SJCRH30 (cell line): Measurements from ENCODE around the gene SPDYE17. TPM values are rescaled to one million over a fixed set of nuclear protein-coding genes. Genes with fewer than 3 reads are reported as not detected.
"Not testable (repeated sequence)": the region's sequence is repeated elsewhere in the genome, so short reads cannot be mapped to it uniquely, and the experiment has no call there.

Experiments
- DNase-seq, 2 experiments: peaks; one replicate each; pipeline ENCODE4 v3.0.0-alpha.2; 2015 to 2020
- H3K27ac ChIP-seq: fragments of 250-450 bp; sonication (Bioruptor Pico); 2 replicates; pipeline ENCODE4 v1.5.1; 2020; ENCODE audit warnings: mild to moderate bottlenecking, moderate library complexity
- H3K27me3 ChIP-seq: fragments of 250-450 bp; sonication (Bioruptor Pico); 2 replicates; pipeline ENCODE4 v1.5.1; 2020; ENCODE audit warnings: mild to moderate bottlenecking, moderate library complexity
- H3K36me3 ChIP-seq: fragments of 250-450 bp; sonication (Bioruptor Pico); 2 replicates; pipeline ENCODE4 v1.5.1; 2020; ENCODE audit warnings: mild to moderate bottlenecking, moderate library complexity
- H3K4me1 ChIP-seq: fragments of 250-450 bp; sonication (Bioruptor Pico); 2 replicates; pipeline ENCODE4 v1.5.1; 2020; ENCODE audit warnings: mild to moderate bottlenecking, moderate library complexity
- H3K4me3 ChIP-seq: fragments of 250-450 bp; sonication (Bioruptor Pico); 2 replicates; pipeline ENCODE4 v1.5.1; 2020; ENCODE audit warnings: mild to moderate bottlenecking, moderate library complexity
- H3K9me3 ChIP-seq: fragments of 250-450 bp; sonication (Bioruptor Pico); replicated peaks from 2 replicates; pipeline ENCODE4 v1.5.1; 2020; ENCODE audit warnings: mild to moderate bottlenecking, moderate library complexity
- total RNA-seq: library from RNA; depleted of rRNA; stranded (reverse); fragments of >200 nt; shearing (Covaris generic); gene quantifications from 2 replicates; pipeline ENCODE4 v1.2.3, GENCODE V29; 2014

The SPDYE17 gene
- total RNA-seq, 1 experiment from 2014 or later = not detected

DNA sequence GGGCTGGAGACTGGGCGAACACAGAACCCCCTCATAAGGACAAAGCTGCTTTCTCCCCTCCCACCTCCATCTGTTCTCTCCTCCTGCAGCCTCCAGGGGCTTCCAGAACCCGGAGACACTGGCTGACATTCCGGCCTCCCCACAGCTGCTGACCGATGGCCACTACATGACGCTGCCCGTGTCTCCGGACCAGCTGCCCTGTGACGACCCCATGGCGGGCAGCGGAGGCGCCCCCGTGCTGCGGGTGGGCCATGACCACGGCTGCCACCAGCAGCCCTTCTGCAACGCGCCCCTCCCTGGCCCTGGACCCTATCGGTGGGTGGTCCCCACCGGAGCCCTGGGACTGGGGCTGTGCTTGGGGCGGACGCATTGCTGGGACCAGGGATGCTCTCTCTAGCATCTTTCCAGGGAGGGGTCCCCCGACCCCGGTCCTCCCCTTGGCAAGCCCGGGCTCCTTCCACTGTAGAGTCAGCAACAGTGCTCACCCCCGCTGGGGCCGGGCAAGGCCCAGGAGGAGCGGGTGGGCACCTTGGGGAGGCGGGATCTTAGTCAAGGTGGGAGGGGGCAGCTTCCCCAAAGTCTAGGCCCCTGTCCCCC is 26.6 kb downstream of the SPDYE17 start:
- not testable (repeated sequence) for H3K27me3 ChIP-seq, DNase-seq, H3K4me3 ChIP-seq, H3K36me3 ChIP-seq, H3K27ac ChIP-seq, H3K4me1 ChIP-seq, H3K9me3 ChIP-seq

DNA sequence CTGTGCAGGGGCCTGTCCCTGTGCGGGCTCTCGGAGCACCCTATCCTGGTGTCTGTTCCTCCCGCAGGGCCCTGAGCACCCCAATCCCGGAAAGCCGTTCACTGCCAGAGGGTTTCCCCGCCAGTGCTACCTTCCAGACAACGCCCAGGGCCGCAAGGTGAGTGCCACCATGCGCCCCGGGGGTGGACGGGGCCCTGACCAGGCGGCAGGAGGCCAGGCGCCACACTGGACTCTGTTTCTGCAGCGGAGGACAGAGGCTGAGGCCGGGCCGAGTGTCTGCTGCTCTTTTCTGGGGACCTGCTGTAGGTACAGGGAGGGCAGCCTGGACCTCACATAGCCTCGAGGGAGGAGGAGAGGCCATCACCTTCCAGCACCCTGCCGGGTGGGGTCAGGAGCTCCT is 28.0 kb downstream of the SPDYE17 start:
- H3K36me3 ChIP-seq, DNase-seq, H3K27ac ChIP-seq: not testable (repeated sequence)

GRCh38 chr7:77003241-77003640 is 28.9 kb downstream of the SPDYE17 start:
- not testable (repeated sequence) for H3K27ac ChIP-seq, DNase-seq, H3K4me1 ChIP-seq

More for the DNA sequence above, 28.0 kb downstream of the SPDYE17 start:
- not testable (repeated sequence) for H3K27me3 ChIP-seq, H3K4me1 ChIP-seq, H3K9me3 ChIP-seq, H3K4me3 ChIP-seq

DNA sequence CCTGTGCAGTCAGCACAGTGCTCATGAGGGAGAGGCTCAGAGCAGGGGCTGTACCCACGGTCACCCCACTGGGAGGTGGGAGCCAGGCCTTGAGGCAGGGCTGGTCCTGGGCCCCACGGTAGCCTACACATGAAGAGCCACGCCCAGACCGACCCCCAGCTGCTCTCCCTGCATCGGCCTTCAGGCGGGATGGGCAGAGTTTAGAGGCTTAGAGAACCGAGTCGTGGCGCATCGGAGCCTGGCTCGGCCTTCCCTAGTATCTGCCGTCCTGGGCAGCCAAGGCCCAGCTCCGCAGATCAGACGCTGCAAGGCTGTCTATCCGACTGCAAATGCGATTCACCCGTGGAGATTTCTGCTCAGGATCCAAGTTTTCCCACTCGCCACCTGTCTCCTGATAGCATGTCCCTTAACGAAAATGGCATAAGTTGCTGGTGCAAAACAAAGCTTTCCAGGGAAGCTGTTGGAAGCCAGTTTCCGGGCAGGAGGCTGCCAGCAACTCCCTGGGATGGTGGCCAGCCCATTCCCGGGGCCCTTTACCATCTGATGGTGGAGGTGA is 29.4 kb downstream of the SPDYE17 start:
- H3K36me3 ChIP-seq, H3K27me3 ChIP-seq, H3K4me1 ChIP-seq, H3K9me3 ChIP-seq, H3K4me3 ChIP-seq, DNase-seq, H3K27ac ChIP-seq: not testable (repeated sequence)

More at GRCh38 chr7:77003241-77003640, 28.9 kb downstream of the SPDYE17 start:
- H3K4me3 ChIP-seq, H3K9me3 ChIP-seq, H3K36me3 ChIP-seq, H3K27me3 ChIP-seq: not testable (repeated sequence)

GRCh38 chr7:77002104-77002503 is 30.1 kb downstream of the SPDYE17 start:
- H3K4me3 ChIP-seq, H3K36me3 ChIP-seq, H3K9me3 ChIP-seq, H3K27me3 ChIP-seq, DNase-seq, H3K27ac ChIP-seq, H3K4me1 ChIP-seq: not testable (repeated sequence)

DNA sequence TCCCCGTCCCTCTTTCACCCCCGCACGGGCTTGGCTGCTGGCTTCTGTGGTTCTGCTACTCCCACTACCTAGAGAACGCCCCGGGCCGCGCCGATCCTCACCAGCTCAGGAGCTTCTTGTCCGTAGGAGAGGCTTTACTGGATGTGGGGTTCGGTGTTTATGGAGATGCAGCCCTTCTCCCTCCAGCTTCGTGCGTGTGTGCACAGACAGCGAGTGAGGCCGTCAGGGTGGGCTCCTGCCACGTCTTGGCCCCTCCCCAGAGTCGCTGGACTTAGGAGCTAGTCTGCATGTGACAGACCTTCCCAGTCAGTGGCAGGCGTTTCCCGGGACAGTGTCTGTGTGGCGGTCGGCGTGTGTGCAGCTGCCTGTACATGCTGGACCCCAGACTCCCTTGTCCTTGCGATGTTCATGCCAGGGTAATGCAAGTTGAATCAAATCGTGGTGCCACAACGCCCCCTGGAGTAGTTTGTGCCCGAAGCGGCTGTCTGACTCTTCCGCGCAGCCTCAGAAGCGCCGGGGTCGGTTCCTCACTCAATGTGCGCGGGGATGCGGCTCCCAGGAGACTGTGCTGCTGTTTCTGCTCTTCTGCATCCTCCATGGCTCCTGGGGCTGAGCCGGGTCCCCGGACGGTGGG is 32.6 kb downstream of the SPDYE17 start:
- not testable (repeated sequence) for DNase-seq, H3K36me3 ChIP-seq, H3K4me3 ChIP-seq, H3K27me3 ChIP-seq, H3K9me3 ChIP-seq, H3K4me1 ChIP-seq, H3K27ac ChIP-seq

- not testable (repeated sequence) for H3K36me3 ChIP-seq, H3K9me3 ChIP-seq, H3K27ac ChIP-seq, H3K4me3 ChIP-seq, H3K27me3 ChIP-seq, H3K4me1 ChIP-seq
- DNase-seq = peak in 1 of 2 experiments; percentile 33
These were observed 33.3 kb downstream of the SPDYE17 start for GRCh38 chr7:76998764-76999450.

GRCh38 chr7:76998285-76998589 is 33.9 kb downstream of the SPDYE17 start:
- H3K27me3 ChIP-seq = no peaks in the 10 kb centered on the region
- no peak overlapping the region for H3K4me3 ChIP-seq
- no peaks in the 10 kb centered on the region for H3K36me3 ChIP-seq
- DNase-seq = no peak
- no peak overlapping the region for H3K27ac ChIP-seq
- no peaks in the 10 kb centered on the region for H3K4me1 ChIP-seq
- H3K9me3 ChIP-seq = no peaks in the 10 kb centered on the region

DNA sequence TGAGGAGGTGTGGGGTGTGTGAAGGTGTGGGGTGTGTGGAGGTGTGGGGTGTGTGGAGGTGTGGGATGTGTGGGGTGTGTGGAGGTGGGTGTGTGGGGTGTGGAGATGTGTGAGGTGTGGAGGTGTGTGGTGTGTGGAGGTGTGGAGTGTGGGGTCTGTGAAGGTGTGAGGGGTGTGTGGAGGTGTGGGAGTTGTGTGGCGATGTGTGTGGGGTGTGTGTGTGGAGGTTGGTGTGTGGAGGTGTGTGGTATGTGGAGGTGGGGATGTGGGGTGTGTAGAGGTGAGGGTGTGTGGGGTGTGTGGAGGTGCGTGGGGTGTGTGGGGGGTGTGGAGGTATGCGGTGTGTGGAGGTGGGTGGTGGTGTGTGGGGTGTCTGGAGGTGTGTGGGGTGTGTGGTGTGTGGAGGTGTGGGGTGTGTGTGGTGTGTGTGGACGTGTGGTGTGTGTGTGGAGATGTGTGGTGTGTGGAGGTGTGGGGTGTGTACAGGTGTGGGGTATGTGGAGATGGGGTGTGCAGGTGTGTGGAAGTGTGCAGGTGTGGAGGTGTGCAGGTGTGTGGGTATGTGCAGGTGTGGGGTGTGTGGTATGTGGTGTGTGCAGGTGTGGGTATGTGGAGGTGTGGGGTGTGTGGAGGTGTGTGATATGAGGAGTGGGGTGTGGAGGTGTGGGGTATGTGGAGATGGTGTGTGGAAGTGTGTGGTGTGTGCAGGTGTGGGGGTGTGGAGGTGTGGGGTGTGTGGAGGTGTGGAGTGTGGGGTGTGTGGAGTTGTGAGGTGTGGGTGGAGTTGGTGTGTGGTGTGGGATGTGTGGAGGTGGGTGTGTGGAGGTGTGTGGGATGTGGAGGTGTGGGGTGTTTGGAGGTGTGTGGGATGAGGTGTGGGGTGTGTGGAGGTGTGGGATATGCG is 34.5 kb downstream of the SPDYE17 start:
- Histone ChIP-seq H3K27ac (no peak overlapping the region), H3K4me3 (no peak overlapping the region), H3K4me1 (no peaks in the 10 kb centered on the region), H3K36me3 (no peaks in the 10 kb centered on the region), H3K27me3 (no peaks in the 10 kb centered on the region), H3K9me3 (no peaks in the 10 kb centered on the region)
- no peak for DNase-seq

GRCh38 chr7:76996932-76997331 is 35.2 kb downstream of the SPDYE17 start:
- H3K4me3 ChIP-seq, H3K27ac ChIP-seq, H3K4me1 ChIP-seq, DNase-seq, H3K27me3 ChIP-seq, H3K36me3 ChIP-seq, H3K9me3 ChIP-seq: not testable (repeated sequence)

DNA sequence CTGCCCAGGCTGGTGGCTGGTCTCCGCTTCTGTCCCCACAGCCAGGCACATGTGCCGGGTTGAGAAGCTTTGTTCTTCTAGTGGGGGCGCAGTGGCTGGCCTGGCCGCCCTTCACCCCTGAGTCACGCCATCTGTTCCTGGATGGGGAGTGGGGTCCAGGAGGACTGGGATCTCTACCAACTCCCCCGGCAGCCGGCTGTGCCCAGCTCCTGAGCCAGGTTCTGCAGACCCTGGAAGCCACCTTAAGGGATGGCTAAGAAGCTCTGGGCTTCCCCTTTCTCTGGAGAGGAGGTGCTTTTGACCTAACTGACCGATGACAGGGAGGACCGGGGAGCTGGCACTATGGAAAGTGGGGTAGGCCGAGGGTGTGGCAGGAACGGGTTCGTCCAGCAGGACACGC is 37.9 kb downstream of the SPDYE17 start:
- not testable (repeated sequence) for H3K4me3 ChIP-seq

DNA sequence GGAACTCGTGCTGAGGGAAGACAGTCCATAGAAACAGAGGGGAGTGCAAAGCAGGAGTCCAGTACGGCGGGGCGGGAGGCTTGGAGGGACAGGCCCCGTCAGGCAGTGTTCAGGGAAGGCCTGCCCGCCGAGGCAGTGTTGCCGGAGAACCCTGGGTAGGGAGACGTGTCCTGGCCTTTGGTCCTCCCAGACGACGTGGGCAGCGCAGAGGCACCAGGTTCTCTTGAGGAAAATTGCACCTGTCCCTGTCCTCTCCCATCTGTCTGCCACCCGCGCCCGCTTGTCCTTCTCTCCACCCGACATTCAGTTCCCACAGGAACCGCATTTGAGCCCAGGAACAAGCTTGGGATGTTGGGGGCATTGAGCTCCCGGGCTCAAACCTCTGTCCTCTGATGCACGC is 38.3 kb downstream of the SPDYE17 start:
- H3K27me3 ChIP-seq, H3K4me1 ChIP-seq, H3K27ac ChIP-seq, H3K36me3 ChIP-seq, H3K4me3 ChIP-seq, DNase-seq, H3K9me3 ChIP-seq: not testable (repeated sequence)

More for the DNA sequence above, 37.9 kb downstream of the SPDYE17 start:
- not testable (repeated sequence) for DNase-seq, H3K4me1 ChIP-seq, H3K9me3 ChIP-seq, H3K27me3 ChIP-seq, H3K36me3 ChIP-seq, H3K27ac ChIP-seq

DNA sequence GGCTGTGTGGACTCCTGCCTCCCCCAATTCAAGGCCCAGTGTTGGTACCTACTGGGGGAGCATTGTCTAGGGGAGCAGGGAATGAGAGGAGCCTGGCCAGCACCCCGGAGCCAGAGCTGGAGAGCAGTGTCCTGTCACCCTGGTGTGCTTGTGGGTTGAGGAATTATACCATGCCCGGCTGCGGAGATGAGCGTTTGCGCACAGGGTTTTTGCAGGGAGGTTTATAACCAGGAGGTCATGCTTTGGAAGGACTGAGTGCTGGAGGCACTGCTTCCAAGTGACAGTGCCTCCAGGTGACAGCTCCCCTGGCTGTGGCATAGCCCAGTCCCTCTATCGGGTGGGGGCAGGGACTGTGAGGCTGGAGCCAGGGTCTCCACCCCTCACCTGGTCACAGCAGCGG is 39.3 kb downstream of the SPDYE17 start:
- not testable (repeated sequence) for H3K4me1 ChIP-seq, H3K9me3 ChIP-seq, H3K27me3 ChIP-seq, DNase-seq, H3K36me3 ChIP-seq, H3K27ac ChIP-seq, H3K4me3 ChIP-seq

DNA sequence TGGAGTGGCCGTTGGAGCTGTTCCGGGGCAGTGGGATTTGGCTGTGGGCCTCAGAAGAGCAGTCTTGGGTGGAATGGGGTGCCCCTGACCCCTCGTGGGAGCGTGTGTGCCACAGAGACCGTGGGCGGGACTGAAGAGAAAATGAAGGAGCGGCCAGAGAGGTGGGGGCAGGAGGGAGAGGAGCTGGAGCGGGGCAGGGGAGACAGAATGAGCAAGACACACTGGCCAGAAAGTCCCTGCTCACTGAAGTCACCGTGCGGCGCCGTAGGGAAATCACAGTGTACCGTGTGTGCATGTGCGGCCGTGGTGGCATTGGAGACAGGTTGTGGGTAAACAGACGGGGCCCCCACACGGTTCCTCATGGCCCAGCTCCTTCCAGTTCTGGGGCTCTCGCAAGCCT is 40.0 kb downstream of the SPDYE17 start:
- not testable (repeated sequence) for H3K27me3 ChIP-seq, H3K36me3 ChIP-seq, H3K27ac ChIP-seq, DNase-seq, H3K4me3 ChIP-seq, H3K9me3 ChIP-seq, H3K4me1 ChIP-seq

GRCh38 chr7:76990202-76990601 is 42.0 kb downstream of the SPDYE17 start:
- H3K36me3 ChIP-seq, H3K27ac ChIP-seq, H3K27me3 ChIP-seq, H3K4me3 ChIP-seq, DNase-seq, H3K9me3 ChIP-seq, H3K4me1 ChIP-seq: not testable (repeated sequence)
